ENCODE measurements around the gene HSPB7. TPM values are rescaled to one million over a fixed set of nuclear protein-coding genes. Genes with fewer than 3 reads are reported as not detected.
A peak's percentile ranks its signal among the peaks of the same experiment; 100 is the strongest.

The HSPB7 gene
- total RNA-seq, 4 donors from 2014 or later = 2.4 to 4.2 (median 3.0) TPM

DNA sequence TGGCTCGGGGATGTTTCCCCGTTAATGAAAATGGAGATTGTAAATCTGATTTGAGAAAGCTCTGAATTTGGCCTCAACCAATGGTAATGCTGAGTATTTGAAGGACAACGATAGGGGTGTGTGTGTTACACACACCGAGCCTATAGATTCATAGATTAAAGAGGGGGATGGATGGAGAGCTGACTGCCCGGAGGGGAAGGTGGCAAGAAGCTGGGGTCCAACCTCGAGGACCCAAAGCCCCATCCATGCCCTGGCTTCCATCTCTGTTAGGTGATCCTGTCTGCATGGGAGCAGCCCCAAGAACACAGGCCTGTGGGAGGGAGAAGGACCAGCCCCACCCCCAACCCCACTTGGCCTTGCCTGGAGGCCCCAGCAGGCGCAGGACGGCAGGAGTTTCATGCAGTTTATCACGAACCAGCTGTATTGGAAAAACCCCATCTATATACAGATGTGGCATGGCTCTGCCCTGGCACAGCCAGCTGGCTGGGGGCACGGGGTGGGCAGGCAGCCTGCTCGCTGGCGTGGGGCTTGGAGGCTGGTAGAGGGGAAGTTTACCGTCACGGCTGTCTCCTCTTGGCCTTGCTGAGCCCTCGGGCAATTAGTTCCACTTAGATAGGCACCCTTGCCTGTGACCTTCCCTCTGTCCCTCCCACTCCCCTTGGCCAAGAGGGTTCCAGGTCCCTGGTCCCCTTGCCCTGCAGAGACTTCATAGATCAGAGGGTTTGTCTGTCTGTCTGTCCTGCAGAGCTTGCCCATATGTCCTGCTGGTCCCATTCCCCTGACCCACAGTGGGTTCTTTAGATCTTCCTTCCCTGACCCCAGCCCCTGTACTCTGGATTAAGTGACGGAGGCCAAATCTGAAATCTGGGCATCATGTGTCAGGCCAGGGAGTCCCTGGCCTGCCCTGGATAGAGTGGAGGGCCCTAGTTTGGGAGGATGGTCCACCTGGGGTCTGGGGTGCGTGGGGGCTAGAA lies 3.0 kb downstream of the HSPB7 start:
- no peak overlapping the region for H3K4me3 ChIP-seq (ENCODE audit: low read depth, poor library complexity, severe bottlenecking)
- DNase-seq (ENCODE audit: low spot score in 2 of 2) = peak in 1 of 2 donors; percentile 90
- 58 to 61% methylated on average over 15 to 17 of the region's 17 CpGs for WGBS, 2 donors
- TF ChIP-seq POLR2A (IDR thresholded peaks at IDR 0.05) = no peak
- intact Hi-C loops (cut with DNase I; ENCODE audit: low total_unique reads) = no loop called here

DNA sequence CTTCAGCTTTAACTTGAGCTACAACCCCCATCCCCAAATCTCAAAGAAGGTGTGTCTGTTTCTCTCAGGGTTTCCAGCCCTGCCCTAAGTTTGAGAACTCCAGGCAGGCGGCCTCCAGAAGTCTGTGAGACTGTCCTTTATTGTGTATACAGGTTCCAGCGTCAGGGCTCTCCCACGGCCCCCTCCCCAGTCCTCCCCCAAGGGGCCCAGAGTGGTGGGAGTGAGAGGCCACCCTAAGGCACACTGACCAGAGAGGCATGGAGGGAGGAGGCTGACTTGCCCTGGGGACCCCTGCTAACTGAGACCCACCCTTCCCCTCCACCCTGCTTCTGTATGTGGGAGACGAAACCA lies 4.0 kb downstream of the HSPB7 start:
- H3K4me3 ChIP-seq (ENCODE audit: low read depth, poor library complexity, severe bottlenecking) = no peak overlapping the region
- WGBS, 2 donors = 62 to 73% methylated on average over 4 of the region's 4 CpGs
- DNase-seq (ENCODE audit: low spot score in 2 of 2) = no peak
- intact Hi-C loops (cut with DNase I; ENCODE audit: low total_unique reads) = no loop called here
- TF ChIP-seq, protein P1, sequence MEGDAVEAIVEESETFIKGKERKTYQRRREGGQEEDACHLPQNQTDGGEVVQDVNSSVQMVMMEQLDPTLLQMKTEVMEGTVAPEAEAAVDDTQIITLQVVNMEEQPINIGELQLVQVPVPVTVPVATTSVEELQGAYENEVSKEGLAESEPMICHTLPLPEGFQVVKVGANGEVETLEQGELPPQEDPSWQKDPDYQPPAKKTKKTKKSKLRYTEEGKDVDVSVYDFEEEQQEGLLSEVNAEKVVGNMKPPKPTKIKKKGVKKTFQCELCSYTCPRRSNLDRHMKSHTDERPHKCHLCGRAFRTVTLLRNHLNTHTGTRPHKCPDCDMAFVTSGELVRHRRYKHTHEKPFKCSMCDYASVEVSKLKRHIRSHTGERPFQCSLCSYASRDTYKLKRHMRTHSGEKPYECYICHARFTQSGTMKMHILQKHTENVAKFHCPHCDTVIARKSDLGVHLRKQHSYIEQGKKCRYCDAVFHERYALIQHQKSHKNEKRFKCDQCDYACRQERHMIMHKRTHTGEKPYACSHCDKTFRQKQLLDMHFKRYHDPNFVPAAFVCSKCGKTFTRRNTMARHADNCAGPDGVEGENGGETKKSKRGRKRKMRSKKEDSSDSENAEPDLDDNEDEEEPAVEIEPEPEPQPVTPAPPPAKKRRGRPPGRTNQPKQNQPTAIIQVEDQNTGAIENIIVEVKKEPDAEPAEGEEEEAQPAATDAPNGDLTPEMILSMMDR (IDR thresholded peaks at IDR 0.05) = no peak
- TF ChIP-seq POLR2A (IDR thresholded peaks at IDR 0.05) = no peak

DNA sequence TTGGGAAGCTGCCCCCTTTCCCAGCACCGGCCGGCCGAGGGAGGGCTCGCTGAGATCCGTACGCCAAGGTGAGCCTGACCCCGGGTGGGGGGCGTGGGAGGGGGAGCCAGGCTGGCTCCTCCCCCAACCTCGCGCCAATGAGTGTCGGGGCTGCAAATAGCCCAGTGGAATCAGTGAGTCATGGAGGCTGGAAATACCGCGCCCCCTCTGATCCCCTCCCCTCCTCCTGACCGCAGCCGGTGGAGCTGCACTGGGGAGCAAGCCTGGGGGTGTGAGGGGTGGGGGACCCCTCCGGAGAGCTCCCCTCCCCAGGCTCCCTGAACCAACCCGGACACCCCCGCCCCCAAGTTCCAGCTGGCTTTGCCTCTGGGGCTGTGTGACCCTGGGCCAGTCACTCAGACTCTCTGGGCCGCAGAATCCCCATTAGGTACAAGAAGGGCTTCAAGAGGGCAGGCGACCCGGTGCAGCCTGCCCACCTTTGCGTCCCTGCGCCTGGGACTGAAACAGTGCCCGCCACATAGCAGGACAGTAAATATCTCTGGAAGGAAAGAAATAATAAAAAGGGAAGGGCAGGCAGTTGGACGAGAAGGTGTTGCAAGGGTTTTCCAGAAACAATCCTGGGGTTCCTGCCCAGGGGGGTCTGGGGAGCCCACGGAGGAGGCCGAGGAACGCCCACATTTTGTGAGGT lies 4.5 kb downstream of the HSPB7 start:
- WGBS, 2 donors = 21 to 35% methylated on average over 18 to 23 of the region's 28 CpGs
- TF ChIP-seq, protein P1 (IDR thresholded peaks at IDR 0.05) = no peak
- TF ChIP-seq POLR2A (IDR thresholded peaks at IDR 0.05) = no peak
- no peak overlapping the region for H3K4me3 ChIP-seq (ENCODE audit: low read depth, poor library complexity, severe bottlenecking)
- peak in 1 of 2 donors; percentile 93 for DNase-seq (ENCODE audit: low spot score in 2 of 2)
- intact Hi-C loops (cut with DNase I; ENCODE audit: low total_unique reads) = no loop called here

DNA sequence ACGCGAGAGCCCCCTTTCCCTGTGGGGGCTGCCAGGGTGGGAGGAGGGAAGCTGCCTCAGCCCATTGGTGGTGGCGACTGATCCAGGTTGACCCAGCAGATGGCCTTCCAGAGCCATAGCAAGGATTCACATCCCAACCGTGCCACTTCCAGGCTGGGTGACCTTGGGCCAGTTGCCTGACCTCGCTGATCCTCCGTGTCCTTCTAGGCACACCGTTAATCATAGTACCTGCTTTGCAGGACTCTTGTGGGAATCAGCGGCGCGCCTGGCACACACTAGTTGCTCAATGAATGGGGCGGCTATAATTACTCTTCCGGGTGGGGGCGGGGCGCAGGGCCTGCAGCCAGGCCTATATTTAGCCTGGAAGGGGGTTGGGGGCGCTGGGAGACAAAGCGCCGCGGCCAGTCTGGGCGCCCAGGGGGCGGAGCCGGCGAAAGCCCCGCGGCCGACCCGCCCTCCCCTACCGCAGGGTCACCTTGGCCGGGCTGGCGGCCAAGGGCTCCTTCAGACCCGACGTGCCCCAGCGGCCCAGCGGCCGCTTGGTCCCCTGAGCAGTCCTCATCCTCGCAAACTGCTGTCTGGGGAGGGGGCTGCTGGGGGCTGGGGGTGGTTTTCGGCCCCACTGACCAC lies 5.1 kb downstream of the HSPB7 start:
- WGBS, 2 donors = 7 to 11% methylated on average over 19 to 27 of the region's 36 CpGs
- DNase-seq (ENCODE audit: low spot score in 2 of 2) = no peak

DNA sequence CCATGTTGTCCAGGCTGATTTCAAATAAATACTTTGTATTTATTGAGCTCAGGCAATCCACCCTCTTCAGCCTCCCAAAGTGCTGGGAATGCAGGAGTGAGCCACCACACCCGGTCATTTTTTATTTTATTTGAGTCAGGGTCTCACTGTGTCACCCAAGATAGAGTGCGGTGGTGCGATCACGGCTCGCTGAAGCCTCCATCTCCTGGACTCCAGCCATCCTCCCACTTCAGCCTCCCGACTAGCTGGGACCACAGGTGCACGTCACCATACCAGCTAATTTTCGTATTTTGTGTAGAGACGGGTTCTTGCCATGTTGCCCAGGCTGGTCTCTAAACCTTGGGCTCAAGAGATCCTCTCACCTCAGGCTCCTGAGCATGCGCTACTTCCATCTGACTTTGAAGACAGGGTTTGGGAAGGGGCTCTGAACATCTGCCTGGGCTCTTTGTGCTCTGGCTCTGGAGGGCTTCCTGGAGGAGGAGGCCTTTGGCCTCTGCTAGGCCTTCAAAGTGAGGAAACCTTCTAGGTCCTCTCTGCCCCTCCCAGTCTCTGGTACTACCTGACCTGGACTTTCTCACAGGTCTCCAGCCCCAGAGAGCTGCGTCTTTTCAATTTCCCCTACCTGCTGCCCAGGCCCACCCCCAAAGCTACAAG lies 5.8 kb downstream of the HSPB7 start:
- no peak for TF ChIP-seq POLR2A (IDR thresholded peaks at IDR 0.05)
- TF ChIP-seq, protein P1 (IDR thresholded peaks at IDR 0.05) = no peak
- no peak for DNase-seq (ENCODE audit: low spot score in 2 of 2)
- 94 to 95% methylated on average over 11 of the region's 11 CpGs for WGBS, 2 donors
- no peak overlapping the region for H3K4me3 ChIP-seq (ENCODE audit: low read depth, poor library complexity, severe bottlenecking)
- intact Hi-C loops (cut with DNase I; ENCODE audit: low total_unique reads) = no loop called here

More for the DNA sequence above, 5.1 kb downstream of the HSPB7 start:
- no peak overlapping the region for H3K4me3 ChIP-seq (ENCODE audit: low read depth, poor library complexity, severe bottlenecking)
- TF ChIP-seq, protein P1 (IDR thresholded peaks at IDR 0.05) = no peak
- no peak for TF ChIP-seq POLR2A (IDR thresholded peaks at IDR 0.05)
- intact Hi-C loops (cut with DNase I; ENCODE audit: low total_unique reads) = no loop called here
